NCI-H128 (cell line): Measurements from ENCODE around the gene KCNA5.

Source experiments
- DNase-seq: peaks from one replicate; lab custom pipeline; 2025; ENCODE audit not compliant: unreplicated experiment; lab: John Stamatoyannopoulos, UW

Gene KCNA5

GRCh38 chr12:5043589-5044419, at the start of gene KCNA5:
KCNA5 (plus strand) TSS chr12:5043879; CDS start chr12:5044148, 269 bp downstream.
- DNase-seq: no peak

- DNase-seq: no peak
Observed at GRCh38 chr12:4994622-4995021, 49.1 kb upstream of the KCNA5 start.

DNA sequence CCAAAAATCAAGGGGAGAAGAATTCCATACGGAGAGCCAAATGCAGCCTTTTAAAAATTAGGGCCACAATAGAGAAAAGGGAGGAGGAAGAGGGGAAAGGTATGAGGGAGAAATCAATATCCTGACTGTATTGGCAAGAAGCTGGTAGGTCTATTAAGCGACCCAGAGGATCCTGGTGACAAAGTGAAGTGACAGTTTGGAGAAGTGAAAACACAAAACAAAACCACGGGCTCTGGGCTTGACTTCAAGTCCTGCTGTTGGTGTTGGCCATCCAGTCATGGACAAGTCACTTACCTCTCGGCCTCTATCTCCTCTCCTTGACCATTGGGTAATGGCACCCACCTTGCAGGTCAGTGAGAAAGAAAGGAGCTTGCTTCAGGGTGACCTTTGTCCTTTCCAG, 47.0 kb upstream of the KCNA5 start:
- DNase-seq: no peak

DNA sequence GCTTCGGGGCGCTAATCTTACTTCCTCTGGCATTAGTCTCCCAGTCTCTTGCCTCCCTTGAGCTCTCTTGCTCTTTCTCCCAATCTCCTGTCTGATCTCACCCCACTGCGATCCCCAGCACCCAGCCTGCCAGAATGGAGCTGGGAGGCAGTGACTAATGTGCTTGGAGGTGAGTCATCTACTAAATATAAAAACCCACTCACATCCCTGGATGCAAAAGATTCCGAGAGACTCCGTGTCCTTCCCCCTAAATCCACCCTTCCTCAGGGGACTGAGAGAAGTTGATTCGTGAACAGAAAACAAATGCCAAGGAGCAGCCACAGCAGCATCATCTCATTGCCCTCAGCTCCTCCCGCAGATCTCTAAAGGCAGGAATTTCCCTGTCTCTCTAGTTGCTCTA, 45.7 kb upstream of the KCNA5 start:
- DNase-seq: no peak

- DNase-seq: no peak
Observed at GRCh38 chr12:5000204-5000603, 43.5 kb upstream of the KCNA5 start.

DNA sequence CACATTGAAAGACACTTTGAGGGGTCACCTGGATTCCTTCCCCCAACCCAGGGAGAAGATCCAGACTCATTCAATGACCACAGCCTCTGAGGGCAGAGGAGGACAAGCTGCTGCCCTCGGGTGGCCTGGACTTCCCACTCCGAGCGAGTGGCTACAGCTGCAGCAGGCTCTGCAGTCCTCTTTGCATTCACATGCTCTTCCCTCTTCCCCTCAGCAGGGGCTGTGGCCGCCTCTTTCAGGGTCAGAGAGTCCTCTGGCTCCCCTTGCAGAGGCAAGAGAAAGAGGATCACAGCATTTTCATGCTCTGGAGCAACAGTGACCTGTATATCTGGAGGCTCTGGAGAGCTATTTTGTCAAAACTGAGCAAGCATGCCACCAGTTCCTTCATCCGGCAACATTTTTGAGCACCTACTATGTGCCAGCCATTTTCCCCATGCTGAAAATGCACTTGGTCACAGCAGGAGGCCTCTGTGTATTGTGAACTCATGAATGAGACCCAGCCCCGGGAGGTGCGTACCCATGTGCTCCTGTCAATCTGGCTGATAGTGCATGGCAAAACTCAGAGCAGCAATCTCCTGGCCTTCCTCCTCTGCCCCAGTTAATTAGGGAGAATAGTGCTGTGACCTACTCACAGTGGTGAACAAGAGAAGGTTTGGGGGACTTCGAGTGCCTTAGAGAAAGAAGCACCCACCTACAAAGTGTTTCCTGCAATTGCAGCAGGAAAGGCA, 42.9 kb upstream of the KCNA5 start:
- DNase-seq: no peak

DNA sequence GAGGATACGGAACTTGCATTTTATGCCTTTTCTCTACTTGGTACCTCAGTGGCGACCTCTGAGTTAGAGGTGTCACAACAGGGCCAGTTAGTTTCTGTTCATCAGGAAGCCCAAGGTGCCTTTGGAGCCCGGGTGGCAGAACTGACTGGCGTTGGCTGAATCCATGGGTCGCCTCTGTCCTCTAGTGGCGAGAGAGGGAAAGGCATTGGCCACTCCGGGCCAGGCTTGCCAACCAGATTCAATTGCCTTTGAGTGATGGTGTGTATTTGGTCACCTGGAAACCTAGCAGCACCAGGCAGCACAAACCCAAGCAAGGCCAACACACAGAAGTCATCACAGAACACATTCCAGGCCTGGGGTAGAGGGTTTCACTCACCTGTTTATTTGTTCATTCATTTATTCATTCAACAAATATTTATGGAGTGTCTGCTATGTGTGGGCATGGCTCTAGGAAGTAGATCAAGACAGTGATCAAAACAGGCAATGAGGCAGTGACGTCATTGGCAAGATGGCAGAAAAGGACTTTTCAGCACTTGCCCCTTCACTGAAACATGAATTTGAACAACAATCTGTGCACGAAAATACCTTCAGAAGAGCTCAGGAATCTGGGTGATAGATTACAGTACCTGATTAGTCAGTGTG, 40.5 kb upstream of the KCNA5 start:
- DNase-seq: peak; percentile 62

DNA sequence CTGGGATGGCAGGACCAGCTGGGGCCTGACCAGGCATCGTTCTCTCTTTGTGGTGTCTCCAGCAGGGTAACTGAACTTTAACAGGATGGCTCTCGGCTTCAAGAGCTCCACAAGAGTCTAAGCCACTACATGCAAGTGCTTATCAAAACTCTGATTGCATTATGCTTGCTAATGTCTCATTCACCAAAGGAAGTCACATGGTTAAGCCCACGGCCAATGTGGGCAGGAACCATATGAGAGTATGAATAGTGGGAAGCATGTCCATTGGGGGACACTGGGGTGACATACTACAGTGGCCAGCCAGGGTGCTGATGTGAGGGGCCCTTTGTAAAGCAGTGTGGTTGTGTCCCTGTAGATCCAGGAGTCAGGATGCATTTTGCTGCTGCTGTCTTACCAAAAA, 35.0 kb upstream of the KCNA5 start:
- DNase-seq: no peak

DNA sequence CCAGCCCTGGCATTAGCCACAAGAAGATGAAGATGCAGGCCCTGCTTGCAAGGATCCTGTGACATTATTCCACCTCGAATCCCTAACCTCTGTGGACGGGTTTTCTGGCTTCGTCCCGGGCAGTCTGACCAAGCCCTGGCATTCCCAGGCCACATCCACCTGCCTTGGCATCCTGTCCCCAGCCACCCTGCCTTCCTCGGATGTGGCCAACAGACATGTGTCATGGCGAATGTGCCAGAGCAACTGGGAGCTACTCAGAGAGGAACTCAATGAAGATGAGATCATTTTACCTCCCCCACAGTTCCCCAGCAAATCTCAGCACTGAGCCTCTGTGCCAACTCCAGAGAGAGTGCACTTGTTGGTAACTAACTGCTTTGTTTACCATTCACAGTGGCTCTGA, 33.5 kb upstream of the KCNA5 start:
- no peak for DNase-seq

DNA sequence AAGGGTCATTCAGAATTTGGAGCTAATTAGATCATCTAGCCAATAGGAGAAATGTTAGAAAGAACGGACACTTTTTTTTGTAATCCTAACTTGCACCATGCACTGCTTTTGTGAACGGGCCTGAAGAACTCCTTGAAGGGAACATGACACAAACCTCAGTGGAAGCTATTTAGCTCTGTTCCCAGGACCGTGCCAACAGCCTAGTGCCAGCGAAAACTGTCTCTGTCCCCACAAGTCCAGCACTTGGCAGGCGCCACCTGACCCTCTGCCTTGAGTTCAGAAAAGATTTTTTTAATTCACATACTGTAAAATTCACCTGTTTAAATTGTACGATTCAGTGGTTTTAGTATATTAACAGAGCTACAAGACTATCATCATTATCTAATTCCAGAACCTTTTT, 31.3 kb upstream of the KCNA5 start:
- DNase-seq: no peak

DNA sequence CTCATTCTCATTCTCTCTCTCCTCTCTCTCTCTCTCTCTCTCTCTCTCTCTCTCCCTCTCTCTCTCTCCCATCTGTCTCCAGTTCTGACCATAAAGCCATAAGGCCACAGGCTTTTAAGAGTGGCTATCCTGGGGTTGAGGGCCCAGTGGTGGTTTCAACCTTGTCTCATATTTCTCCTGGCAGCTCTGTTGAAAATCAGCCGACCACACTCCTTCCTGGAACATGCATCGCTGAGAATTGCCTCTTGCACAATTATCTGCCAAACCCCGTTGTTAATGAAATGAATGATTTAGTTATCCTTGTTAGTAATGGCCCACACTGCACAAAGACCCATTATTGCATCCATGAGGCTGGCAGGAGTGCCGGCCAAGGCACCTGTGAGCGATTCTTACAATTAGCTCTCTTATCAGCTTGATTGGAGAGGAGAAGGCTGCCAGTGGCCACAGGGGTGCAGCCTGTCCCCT, 30.4 kb upstream of the KCNA5 start:
- no peak for DNase-seq

GRCh38 chr12:5014269-5014668, 29.4 kb upstream of the KCNA5 start:
- no peak for DNase-seq

DNA sequence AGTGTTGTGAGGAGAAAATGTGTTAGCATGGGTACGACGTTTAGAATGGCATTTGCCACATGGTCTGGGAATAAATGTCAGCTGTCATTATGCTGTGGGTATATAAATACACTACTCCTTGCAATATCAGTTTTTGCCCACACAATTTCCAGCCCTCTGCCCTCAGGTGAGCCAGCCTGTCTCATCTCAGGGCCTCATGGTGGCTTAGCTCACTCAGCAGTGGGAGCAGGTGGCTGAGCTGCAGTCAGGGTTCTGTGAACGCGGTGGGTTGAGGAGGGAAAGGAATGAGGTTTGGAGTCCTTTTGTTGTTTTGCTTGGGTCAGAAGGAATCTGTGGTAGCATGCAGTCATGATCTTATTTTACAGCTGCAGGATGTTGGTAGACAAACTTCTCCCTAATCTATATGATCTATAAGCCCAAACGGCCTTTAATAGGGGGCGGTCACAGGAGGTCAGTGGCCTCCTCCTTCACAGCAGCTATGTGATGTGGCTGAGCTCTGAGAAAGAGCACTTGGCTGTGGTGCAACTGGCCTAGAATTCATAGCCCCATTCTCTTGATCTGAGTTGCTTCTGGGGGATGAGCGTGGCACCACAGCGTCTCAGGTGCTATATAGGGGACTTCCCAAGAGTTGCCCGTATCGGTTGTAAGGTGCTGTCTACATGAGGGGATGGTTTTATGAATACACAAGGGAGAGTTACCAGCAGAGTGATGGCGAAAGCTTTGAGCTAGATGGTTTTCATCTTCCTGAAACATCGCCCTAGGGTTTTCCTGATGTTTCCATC, 27.8 kb upstream of the KCNA5 start:
- DNase-seq: no peak

DNA sequence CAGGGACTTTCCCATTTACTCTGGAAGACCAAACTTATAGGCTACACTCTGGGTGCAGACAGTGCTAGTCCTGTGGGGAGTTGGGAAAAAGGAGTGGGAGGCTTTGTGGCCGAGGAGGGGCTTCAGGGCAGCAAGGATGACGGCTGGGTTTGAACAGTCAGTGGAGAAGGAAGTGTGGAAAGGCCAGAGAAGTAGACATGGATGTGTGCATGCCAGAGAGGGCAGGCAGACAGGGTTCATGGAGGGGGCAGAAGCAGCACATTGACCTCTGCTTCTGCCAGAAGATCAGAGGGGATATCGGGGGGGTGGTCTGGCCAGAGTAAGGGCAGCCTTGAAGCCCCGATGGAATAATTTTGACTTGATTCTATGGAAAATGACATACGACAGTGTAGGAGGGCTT, 27.2 kb upstream of the KCNA5 start:
- no peak for DNase-seq

- DNase-seq: no peak
Observed at GRCh38 chr12:5017638-5018348, 25.9 kb upstream of the KCNA5 start.

- no peak for DNase-seq
Observed at GRCh38 chr12:5018677-5019076, 25.0 kb upstream of the KCNA5 start.

- DNase-seq: no peak
Observed at GRCh38 chr12:5022025-5022424, 21.7 kb upstream of the KCNA5 start.

- peak; percentile 28 for DNase-seq
Observed at GRCh38 chr12:5022465-5023061, 21.1 kb upstream of the KCNA5 start.

DNA sequence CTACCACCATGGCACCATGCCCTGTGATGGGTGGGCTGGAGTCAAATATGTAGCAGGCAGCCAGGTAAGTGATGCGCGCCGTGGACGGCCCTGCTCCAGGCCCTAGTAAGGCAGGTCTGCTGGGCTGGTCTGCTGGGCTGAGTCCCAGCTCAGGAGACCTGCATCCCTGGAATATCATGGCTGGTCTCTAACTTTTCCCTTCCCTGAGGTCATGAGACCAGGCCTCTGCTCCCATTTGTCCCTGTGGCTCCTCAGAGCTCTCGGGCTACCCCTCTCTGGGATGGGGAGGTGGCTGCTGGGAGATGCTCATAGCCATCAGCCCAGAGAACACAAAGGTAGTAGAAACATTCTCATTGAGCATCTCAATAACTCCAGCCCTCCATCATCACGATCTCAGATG, 19.8 kb upstream of the KCNA5 start:
- no peak for DNase-seq

GRCh38 chr12:5026342-5026938, 17.2 kb upstream of the KCNA5 start:
- DNase-seq: no peak
